ENCODE results near the gene SRGAP2B. TPM values are rescaled to one million over a fixed set of nuclear protein-coding genes. Genes with fewer than 3 reads are reported as not detected.
"Not testable (repeated sequence)": the region's sequence is repeated elsewhere in the genome, so short reads cannot be mapped to it uniquely, and the experiment has no call there.

Gene SRGAP2B
- total RNA-seq, 1 experiment from 2014 or later = 57.2 TPM

GRCh38 chr1:145079737-145080136, 15.4 kb downstream of the SRGAP2B start:
- H3K4me1 ChIP-seq (replicated peaks; ENCODE audit: insufficient read depth); H3K4me2 ChIP-seq; H3F3A ChIP-seq (ENCODE audit: insufficient read depth, low read depth); H3K79me2 ChIP-seq (ENCODE audit: low read depth); H3K36me3 ChIP-seq (ENCODE audit: low read depth); H3K27me3 ChIP-seq (ENCODE audit: insufficient read depth, low read depth); H4K20me1 ChIP-seq (ENCODE audit: insufficient read depth); POLR2A ChIA-PET (ENCODE audit: unreplicated experiment); H3K9me3 ChIP-seq (ENCODE audit: insufficient read depth, low read depth); intact Hi-C loops (cut with micrococcal nuclease; ENCODE audit: unreplicated experiment); CTCF ChIA-PET; H3K27ac ChIP-seq; BruUV-seq (replicated peaks); H2AFZ ChIP-seq; H3K4me3 ChIP-seq; H3K9me2 ChIP-seq (ENCODE audit: insufficient read depth); DNase-seq: not testable (repeated sequence)

DNA sequence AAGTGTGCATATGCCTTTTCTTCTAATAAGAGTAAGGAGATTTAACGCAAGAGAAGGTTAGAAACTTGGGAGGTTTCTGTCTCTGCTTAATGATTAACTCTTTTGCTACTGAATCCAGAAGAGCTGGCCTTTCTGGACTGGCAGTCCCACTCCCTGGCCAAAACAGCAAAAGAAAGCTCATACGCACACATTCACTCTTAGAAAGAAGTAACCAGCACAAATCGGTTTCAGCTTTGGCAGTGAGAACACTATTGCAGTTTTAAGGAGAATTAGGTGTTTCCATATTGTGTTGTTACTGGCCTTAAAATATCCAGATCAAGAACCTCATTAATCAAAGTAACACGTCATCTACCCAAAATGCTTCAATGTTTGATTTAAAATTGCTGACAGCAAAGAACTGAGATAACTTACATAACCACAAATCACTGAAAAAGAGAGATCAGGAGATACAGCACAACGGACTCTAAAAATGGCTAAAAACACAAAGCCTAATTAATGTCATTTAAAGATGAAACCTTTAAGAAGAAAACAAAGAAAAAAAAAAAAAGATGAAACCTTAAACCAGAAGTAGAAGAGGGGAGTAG, 16.2 kb downstream of the SRGAP2B start:
- H3K9me3 ChIP-seq (ENCODE audit: insufficient read depth, low read depth); H3F3A ChIP-seq (ENCODE audit: insufficient read depth, low read depth); H4K20me1 ChIP-seq (ENCODE audit: insufficient read depth); CTCF ChIA-PET; H3K36me3 ChIP-seq (ENCODE audit: low read depth); H3K9me2 ChIP-seq (ENCODE audit: insufficient read depth); intact Hi-C loops (cut with micrococcal nuclease; ENCODE audit: unreplicated experiment); DNase-seq; H3K27ac ChIP-seq; H3K79me2 ChIP-seq (ENCODE audit: low read depth); H2AFZ ChIP-seq; BruUV-seq (replicated peaks); H3K4me3 ChIP-seq; H3K4me2 ChIP-seq; POLR2A ChIA-PET (ENCODE audit: unreplicated experiment); H3K4me1 ChIP-seq (replicated peaks; ENCODE audit: insufficient read depth); H3K27me3 ChIP-seq (ENCODE audit: insufficient read depth, low read depth): not testable (repeated sequence)

DNA sequence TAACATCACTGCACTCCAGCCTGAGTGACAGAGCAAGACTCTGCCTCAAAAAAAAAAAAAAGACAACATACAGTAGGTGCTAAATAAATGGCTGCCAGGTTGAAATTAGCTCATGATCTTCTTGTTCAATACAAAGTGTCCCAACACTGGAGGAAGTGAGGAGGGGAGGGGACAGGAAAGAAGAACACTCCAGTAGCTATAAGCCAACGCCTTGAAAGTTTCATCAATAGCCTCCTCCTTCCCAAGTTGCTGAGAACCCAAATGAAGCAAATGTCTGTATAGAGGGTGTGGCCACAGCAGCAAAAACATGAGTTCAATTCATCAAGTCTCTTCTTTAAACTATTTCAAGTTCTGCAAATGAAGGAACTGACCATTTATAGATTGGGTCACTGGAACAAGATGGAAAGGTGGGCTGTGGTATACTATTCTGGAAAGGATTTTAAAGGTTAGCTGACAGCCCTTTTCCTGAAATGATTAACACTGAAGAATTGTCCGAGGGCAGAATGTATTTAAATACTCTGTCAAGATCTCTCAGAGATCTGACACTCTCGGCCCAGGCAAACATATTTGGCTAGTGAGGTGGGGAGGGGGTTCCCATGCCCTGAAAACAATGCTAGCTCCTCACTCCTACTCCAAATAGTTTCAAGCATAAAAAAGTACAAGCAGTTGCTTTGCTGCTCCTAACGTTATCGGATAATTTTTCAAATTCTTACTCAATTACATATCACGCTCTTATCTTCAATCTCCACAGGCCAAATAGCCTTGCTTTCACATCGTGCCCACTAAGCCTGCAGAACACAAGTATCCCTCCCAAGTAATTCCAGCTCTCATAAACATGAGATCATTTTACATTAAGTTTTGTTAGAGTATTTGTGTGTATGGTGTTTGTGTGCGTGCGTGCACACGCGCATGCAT, 17.0 kb downstream of the SRGAP2B start:
- H3K9me3 ChIP-seq (ENCODE audit: insufficient read depth, low read depth); POLR2A ChIA-PET (ENCODE audit: unreplicated experiment); H3K4me1 ChIP-seq (replicated peaks; ENCODE audit: insufficient read depth); DNase-seq; H3K4me3 ChIP-seq; H3K27ac ChIP-seq; CTCF ChIA-PET; H3K79me2 ChIP-seq (ENCODE audit: low read depth); H3F3A ChIP-seq (ENCODE audit: insufficient read depth, low read depth); H3K27me3 ChIP-seq (ENCODE audit: insufficient read depth, low read depth); BruUV-seq (replicated peaks); H3K9me2 ChIP-seq (ENCODE audit: insufficient read depth); H3K4me2 ChIP-seq; H3K36me3 ChIP-seq (ENCODE audit: low read depth); H4K20me1 ChIP-seq (ENCODE audit: insufficient read depth); intact Hi-C loops (cut with micrococcal nuclease; ENCODE audit: unreplicated experiment); H2AFZ ChIP-seq: not testable (repeated sequence)

DNA sequence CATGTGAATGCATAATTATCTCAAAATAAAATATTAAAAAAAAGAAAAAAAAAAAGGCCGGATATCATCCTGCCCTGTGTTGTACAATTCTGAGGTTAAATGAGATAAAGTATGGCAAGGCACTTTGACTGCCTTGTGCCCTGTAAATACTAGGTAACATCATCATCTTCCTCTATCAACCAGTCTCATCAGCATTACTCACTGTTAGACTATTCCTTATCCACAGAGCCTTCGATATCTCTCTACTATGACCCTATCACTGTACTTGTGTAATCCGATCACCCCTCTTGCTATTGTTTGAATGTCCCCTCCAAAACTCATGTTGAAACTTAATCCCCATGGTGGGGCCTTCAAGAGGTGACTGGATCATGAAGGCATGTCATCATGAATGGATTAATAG, 18.3 kb downstream of the SRGAP2B start:
- H3K4me2 ChIP-seq; intact Hi-C loops (cut with micrococcal nuclease; ENCODE audit: unreplicated experiment); H3K27ac ChIP-seq; H3K79me2 ChIP-seq (ENCODE audit: low read depth); H3K4me3 ChIP-seq; H3K9me2 ChIP-seq (ENCODE audit: insufficient read depth); H3K9me3 ChIP-seq (ENCODE audit: insufficient read depth, low read depth); H3K36me3 ChIP-seq (ENCODE audit: low read depth); CTCF ChIA-PET; H3K27me3 ChIP-seq (ENCODE audit: insufficient read depth, low read depth); DNase-seq; BruUV-seq (replicated peaks); H3F3A ChIP-seq (ENCODE audit: insufficient read depth, low read depth); H4K20me1 ChIP-seq (ENCODE audit: insufficient read depth); POLR2A ChIA-PET (ENCODE audit: unreplicated experiment); H2AFZ ChIP-seq; H3K4me1 ChIP-seq (replicated peaks; ENCODE audit: insufficient read depth): not testable (repeated sequence)

DNA sequence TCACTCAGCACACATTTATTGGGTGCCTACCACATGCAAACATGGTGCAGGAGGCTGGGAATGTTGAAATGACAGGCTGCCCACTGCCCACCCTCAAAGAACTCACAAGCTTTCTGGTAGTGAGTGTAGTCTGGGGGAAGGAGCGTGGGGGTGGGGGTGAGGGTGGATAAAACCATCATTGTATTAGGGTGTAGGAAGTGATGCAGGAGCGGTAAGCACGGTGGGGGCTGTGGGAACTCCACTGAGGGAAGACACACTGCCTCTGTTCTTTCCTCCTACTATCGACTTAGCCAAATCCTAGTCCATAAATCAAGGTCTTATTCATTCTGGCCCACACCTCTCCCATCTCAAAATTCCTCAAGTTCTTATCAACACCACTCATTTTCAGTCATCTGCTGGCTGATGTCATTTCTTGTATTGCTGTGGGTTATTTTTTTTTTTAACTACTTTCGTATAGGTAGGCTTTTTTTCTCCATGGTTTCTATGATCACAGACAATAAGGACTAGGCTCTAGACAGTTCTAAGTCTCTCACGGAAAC, 21.0 kb downstream of the SRGAP2B start:
- H3K27me3 ChIP-seq (ENCODE audit: insufficient read depth, low read depth); H2AFZ ChIP-seq; H3K4me3 ChIP-seq; H3F3A ChIP-seq (ENCODE audit: insufficient read depth, low read depth); H3K27ac ChIP-seq; CTCF ChIA-PET; H3K36me3 ChIP-seq (ENCODE audit: low read depth); H3K9me3 ChIP-seq (ENCODE audit: insufficient read depth, low read depth); intact Hi-C loops (cut with micrococcal nuclease; ENCODE audit: unreplicated experiment); POLR2A ChIA-PET (ENCODE audit: unreplicated experiment); H4K20me1 ChIP-seq (ENCODE audit: insufficient read depth); H3K9me2 ChIP-seq (ENCODE audit: insufficient read depth); H3K4me2 ChIP-seq; DNase-seq; H3K4me1 ChIP-seq (replicated peaks; ENCODE audit: insufficient read depth); BruUV-seq (replicated peaks); H3K79me2 ChIP-seq (ENCODE audit: low read depth): not testable (repeated sequence)

DNA sequence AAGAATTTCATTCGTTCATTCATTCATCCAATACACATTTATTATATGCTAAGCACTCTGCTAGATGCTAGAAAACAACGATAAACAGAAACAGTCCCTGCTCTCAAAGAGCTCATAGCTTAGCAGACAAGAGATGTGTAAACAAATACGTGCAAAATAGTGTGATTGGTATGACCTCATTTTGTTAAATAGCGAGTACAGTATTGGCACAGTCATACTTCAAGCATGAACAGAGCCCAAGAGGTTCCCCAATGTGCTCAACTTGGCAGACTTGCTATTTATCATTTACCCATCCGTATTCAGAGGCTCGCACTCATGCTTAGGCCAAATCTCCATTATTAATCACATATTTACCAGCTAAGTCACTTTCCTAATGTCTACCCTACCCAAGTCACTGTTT, 23.6 kb downstream of the SRGAP2B start:
- POLR2A ChIA-PET (ENCODE audit: unreplicated experiment); H3K4me3 ChIP-seq; H3F3A ChIP-seq (ENCODE audit: insufficient read depth, low read depth); H3K27ac ChIP-seq; H3K4me1 ChIP-seq (replicated peaks; ENCODE audit: insufficient read depth); BruUV-seq (replicated peaks); H3K9me2 ChIP-seq (ENCODE audit: insufficient read depth); H3K4me2 ChIP-seq; H3K9me3 ChIP-seq (ENCODE audit: insufficient read depth, low read depth); H2AFZ ChIP-seq; intact Hi-C loops (cut with micrococcal nuclease; ENCODE audit: unreplicated experiment); H4K20me1 ChIP-seq (ENCODE audit: insufficient read depth); H3K36me3 ChIP-seq (ENCODE audit: low read depth); CTCF ChIA-PET; H3K79me2 ChIP-seq (ENCODE audit: low read depth); DNase-seq; H3K27me3 ChIP-seq (ENCODE audit: insufficient read depth, low read depth): not testable (repeated sequence)

DNA sequence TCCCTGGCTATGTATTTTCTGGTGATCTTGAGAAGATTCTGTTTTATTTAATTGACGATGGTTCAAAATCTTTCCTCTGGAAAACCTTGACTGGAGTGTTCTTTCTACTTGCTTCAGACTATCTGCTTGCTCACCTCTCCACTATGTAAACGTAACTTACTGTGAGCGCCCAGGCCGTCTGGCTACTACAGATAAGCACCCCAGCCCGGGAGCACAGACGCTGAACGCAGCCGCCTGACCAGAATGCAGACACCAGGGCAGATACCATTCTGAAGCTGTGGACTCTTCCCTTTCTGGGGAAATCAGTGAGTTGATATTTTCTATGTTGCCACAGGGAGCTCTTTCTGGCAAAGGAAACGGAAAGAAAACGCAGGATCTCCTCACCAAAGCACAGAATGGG, 28.6 kb downstream of the SRGAP2B start:
- CTCF ChIA-PET; H3F3A ChIP-seq (ENCODE audit: insufficient read depth, low read depth); intact Hi-C loops (cut with micrococcal nuclease; ENCODE audit: unreplicated experiment); H3K9me3 ChIP-seq (ENCODE audit: insufficient read depth, low read depth); H3K4me2 ChIP-seq; H2AFZ ChIP-seq; H3K9me2 ChIP-seq (ENCODE audit: insufficient read depth); H3K79me2 ChIP-seq (ENCODE audit: low read depth); DNase-seq; H3K4me1 ChIP-seq (replicated peaks; ENCODE audit: insufficient read depth); H3K27ac ChIP-seq; H3K27me3 ChIP-seq (ENCODE audit: insufficient read depth, low read depth); H3K36me3 ChIP-seq (ENCODE audit: low read depth); H3K4me3 ChIP-seq; H4K20me1 ChIP-seq (ENCODE audit: insufficient read depth); BruUV-seq (replicated peaks); POLR2A ChIA-PET (ENCODE audit: unreplicated experiment): not testable (repeated sequence)

Data from PC-9 (cell line).